ENCODE measurements around the gene SRBD1.

The SRBD1 gene

GRCh38 chr2:45373534-45373933 lies 237.5 kb downstream of the SRBD1 start:
- TF ChIP-seq, protein P1, sequence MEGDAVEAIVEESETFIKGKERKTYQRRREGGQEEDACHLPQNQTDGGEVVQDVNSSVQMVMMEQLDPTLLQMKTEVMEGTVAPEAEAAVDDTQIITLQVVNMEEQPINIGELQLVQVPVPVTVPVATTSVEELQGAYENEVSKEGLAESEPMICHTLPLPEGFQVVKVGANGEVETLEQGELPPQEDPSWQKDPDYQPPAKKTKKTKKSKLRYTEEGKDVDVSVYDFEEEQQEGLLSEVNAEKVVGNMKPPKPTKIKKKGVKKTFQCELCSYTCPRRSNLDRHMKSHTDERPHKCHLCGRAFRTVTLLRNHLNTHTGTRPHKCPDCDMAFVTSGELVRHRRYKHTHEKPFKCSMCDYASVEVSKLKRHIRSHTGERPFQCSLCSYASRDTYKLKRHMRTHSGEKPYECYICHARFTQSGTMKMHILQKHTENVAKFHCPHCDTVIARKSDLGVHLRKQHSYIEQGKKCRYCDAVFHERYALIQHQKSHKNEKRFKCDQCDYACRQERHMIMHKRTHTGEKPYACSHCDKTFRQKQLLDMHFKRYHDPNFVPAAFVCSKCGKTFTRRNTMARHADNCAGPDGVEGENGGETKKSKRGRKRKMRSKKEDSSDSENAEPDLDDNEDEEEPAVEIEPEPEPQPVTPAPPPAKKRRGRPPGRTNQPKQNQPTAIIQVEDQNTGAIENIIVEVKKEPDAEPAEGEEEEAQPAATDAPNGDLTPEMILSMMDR (conservative IDR thresholded peaks at IDR 0.05; ENCODE audit: low read depth, low read length), result no peak
- no peak for DNase-seq (ENCODE audit: low read depth)
- no peak overlapping the region for H3K4me3 ChIP-seq (ENCODE audit: low read depth, low read length)

GRCh38 chr2:45370369-45370768 lies 240.7 kb downstream of the SRBD1 start:
- H3K4me3 ChIP-seq (ENCODE audit: low read depth, low read length), result no peak overlapping the region
- TF ChIP-seq, protein P1 (conservative IDR thresholded peaks at IDR 0.05; ENCODE audit: low read depth, low read length), result no peak
- DNase-seq (ENCODE audit: low read depth), result peak; percentile 74

DNA sequence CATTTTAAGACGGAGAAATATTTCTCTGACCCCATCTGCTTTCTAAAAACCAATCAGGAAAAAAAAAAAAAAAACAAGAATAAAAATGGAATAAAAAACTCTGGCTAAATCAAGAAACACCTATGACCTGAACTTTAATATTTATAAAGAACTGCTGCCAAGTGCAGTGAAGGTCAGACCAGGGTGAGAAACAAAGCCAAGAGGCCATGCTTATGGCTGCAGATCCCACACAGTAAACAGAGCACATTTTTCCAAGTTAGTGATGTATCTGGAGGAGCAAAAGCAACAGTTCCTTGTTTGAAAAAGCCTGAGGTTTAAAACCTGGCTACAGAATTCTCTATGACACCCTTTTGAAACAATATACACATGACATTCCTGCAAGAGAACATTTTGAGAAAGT lies 242.3 kb downstream of the SRBD1 start:
- TF ChIP-seq, protein P1 (conservative IDR thresholded peaks at IDR 0.05; ENCODE audit: low read depth, low read length), result no peak
- DNase-seq (ENCODE audit: low read depth), result no peak
- no peak overlapping the region for H3K4me3 ChIP-seq (ENCODE audit: low read depth, low read length)

- DNase-seq (ENCODE audit: low read depth), result no peak
- H3K4me3 ChIP-seq (ENCODE audit: low read depth, low read length), result no peak overlapping the region
- TF ChIP-seq, protein P1 (conservative IDR thresholded peaks at IDR 0.05; ENCODE audit: low read depth, low read length), result no peak
These were observed 249.4 kb downstream of the SRBD1 start for GRCh38 chr2:45361666-45362065.

GRCh38 chr2:45354776-45355175 lies 256.3 kb downstream of the SRBD1 start:
- H3K4me3 ChIP-seq (ENCODE audit: low read depth, low read length), result no peak overlapping the region
- no peak for DNase-seq (ENCODE audit: low read depth)
- TF ChIP-seq, protein P1 (conservative IDR thresholded peaks at IDR 0.05; ENCODE audit: low read depth, low read length), result no peak

GRCh38 chr2:45353879-45354278 lies 257.2 kb downstream of the SRBD1 start:
- H3K4me3 ChIP-seq (ENCODE audit: low read depth, low read length), result no peak overlapping the region
- DNase-seq (ENCODE audit: low read depth), result peak; percentile 94
- TF ChIP-seq, protein P1 (conservative IDR thresholded peaks at IDR 0.05; ENCODE audit: low read depth, low read length), result no peak

GRCh38 chr2:45352506-45352905 lies 258.6 kb downstream of the SRBD1 start:
- TF ChIP-seq, protein P1 (conservative IDR thresholded peaks at IDR 0.05; ENCODE audit: low read depth, low read length), result no peak
- no peak for DNase-seq (ENCODE audit: low read depth)
- H3K4me3 ChIP-seq (ENCODE audit: low read depth, low read length), result no peak overlapping the region
